ENCODE measurements around the gene ABHD17C.

Gene ABHD17C

DNA sequence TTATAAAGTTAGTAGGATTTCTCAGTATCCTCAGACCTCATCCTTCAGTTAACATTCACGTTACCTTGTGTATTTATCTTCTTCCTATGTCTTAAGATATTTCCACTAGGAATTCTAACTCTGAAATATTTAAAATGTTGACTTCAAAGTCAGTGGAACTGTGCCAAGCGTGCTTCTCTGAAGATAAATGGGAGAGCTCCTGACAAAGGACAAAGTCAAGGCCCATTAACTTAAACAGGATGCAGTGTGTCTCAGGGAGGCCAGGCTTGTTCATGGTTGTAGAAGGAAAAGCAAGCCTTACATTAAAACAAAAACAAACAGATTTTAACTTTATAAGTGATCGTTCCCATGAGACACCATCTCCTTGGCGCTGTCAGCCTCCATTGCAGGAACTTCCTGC is 41.5 kb downstream of the ABHD17C start:
- TF ChIP-seq, protein P1, sequence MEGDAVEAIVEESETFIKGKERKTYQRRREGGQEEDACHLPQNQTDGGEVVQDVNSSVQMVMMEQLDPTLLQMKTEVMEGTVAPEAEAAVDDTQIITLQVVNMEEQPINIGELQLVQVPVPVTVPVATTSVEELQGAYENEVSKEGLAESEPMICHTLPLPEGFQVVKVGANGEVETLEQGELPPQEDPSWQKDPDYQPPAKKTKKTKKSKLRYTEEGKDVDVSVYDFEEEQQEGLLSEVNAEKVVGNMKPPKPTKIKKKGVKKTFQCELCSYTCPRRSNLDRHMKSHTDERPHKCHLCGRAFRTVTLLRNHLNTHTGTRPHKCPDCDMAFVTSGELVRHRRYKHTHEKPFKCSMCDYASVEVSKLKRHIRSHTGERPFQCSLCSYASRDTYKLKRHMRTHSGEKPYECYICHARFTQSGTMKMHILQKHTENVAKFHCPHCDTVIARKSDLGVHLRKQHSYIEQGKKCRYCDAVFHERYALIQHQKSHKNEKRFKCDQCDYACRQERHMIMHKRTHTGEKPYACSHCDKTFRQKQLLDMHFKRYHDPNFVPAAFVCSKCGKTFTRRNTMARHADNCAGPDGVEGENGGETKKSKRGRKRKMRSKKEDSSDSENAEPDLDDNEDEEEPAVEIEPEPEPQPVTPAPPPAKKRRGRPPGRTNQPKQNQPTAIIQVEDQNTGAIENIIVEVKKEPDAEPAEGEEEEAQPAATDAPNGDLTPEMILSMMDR (IDR thresholded peaks at IDR 0.05; ENCODE audit: control insufficient read depth, extremely low read depth, insufficient read depth) = no peak
- DNase-seq (ENCODE audit: low read depth) = peak; percentile 35
- no peak overlapping the region for H3K4me3 ChIP-seq (ENCODE audit: low read depth, low read length)

DNA sequence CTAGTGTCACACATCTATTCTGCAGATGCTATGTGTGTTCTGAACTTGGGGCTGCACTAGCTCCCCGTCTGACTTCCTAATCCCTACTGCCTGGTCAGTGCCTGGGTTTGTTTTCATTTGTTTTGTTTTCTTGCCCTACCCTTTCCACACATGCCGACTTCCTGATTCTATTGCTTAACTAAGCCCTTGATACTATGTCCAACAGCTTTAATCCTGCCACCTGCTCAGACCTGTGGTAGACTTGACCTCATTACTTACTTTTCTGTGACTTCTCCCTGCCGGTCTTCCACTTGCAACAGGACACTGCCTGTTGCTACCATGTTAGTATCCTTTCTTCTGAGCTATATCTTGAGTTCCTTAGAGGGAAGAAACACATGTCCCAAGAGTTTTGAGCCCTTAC is 44.8 kb downstream of the ABHD17C start:
- H3K4me3 ChIP-seq (ENCODE audit: low read depth, low read length) = no peak overlapping the region
- no peak for DNase-seq (ENCODE audit: low read depth)

DNA sequence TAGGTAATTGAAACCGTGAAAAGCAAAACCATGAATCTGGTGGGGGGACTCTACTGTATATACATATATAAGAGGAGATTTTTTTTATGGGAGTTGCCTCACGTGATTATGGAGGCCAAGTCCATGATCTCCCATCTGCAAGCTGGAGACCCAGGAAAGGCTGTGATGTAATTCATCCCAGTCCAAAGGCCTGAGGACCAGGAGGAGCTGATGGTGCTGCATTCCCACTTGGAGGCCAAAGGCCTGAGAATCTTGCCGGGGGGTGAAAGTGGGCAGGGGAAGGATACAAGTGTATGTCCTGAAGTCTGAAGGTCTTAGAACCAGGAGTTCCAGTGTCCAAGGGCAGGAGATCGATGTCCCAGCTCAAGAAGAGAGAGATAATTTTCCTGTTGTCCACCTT is 47.0 kb downstream of the ABHD17C start:
- DNase-seq (ENCODE audit: low read depth) = no peak
- H3K4me3 ChIP-seq (ENCODE audit: low read depth, low read length) = no peak overlapping the region
- TF ChIP-seq, protein P1 (IDR thresholded peaks at IDR 0.05; ENCODE audit: control insufficient read depth, extremely low read depth, insufficient read depth) = no peak

More for the DNA sequence above, 44.8 kb downstream of the ABHD17C start:
- TF ChIP-seq, protein P1 (IDR thresholded peaks at IDR 0.05; ENCODE audit: control insufficient read depth, extremely low read depth, insufficient read depth) = no peak

DNA sequence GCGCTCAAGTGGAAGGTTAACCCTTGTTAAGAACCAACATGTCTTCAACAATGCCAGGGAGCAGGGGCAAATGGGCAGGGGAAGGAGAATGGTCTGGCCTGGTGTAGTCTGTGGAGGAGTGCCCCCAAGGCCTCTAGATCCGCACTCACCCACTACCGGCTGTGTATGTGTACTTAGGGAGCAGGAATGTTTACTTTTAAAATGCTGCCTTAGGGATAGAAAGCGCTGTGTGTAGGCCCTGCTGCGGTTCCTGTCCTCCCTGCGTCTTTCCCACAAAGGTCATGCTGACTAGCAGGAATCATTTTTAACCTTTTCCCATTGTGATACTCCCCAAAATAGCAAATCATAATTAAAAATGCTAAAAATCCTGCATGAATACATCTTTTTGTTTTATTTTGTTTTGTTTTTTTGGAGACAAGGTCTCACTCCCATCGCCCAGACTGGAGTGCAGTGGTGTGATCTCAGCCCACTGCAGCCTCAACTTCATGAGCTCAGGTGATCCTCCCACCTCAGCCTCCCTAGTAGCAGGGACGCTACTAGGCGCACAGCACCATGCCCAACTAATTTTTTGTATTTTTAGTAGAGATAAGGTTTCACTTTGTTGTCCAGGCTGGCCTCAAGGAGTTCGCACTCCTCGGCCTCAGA is 48.2 kb downstream of the ABHD17C start:
- DNase-seq (ENCODE audit: low read depth) = peak; percentile 25
- H3K4me3 ChIP-seq (ENCODE audit: low read depth, low read length) = no peak overlapping the region
- TF ChIP-seq, protein P1 (IDR thresholded peaks at IDR 0.05; ENCODE audit: control insufficient read depth, extremely low read depth, insufficient read depth) = no peak

DNA sequence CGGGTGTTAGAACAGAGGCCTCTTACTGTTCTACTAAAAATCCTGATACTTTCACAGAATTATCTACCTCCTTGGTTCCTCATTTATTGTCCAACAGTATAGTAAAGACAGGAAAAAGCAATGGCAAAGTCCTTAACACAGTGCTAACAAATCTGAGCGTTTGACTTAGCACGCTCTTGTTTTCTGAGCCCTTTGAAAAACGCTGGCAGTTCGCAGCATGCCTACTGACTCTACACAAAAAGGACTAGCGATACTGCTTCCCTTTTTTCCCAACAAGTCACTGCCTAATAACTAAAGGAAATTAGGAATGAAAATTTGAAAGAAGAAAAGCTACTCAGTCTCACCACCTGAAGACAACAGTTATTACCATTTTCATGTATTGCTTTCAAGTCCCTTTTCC is 49.3 kb downstream of the ABHD17C start:
- no peak overlapping the region for H3K4me3 ChIP-seq (ENCODE audit: low read depth, low read length)
- TF ChIP-seq, protein P1 (IDR thresholded peaks at IDR 0.05; ENCODE audit: control insufficient read depth, extremely low read depth, insufficient read depth) = no peak
- no peak for DNase-seq (ENCODE audit: low read depth)

DNA sequence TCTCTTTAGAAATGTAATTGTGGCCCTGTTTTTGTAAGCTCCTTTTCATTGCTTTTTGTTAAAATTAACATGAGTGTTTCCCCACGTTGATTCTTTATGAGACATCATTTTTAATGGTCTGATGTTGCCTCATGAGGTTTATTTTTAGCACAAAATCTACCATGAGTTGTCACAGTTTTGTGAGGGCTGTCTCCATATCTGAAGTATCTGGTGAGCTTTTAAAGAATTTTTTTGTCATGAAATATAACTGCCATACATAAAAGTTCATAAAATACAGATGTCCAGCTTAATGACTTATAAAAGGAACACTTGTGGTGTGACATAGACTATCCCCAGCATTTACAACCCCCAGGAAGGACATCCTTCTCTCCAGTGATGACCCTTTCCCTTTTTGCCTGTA is 49.7 kb downstream of the ABHD17C start:
- DNase-seq (ENCODE audit: low read depth) = no peak
- H3K4me3 ChIP-seq (ENCODE audit: low read depth, low read length) = no peak overlapping the region
- TF ChIP-seq, protein P1 (IDR thresholded peaks at IDR 0.05; ENCODE audit: control insufficient read depth, extremely low read depth, insufficient read depth) = no peak

DNA sequence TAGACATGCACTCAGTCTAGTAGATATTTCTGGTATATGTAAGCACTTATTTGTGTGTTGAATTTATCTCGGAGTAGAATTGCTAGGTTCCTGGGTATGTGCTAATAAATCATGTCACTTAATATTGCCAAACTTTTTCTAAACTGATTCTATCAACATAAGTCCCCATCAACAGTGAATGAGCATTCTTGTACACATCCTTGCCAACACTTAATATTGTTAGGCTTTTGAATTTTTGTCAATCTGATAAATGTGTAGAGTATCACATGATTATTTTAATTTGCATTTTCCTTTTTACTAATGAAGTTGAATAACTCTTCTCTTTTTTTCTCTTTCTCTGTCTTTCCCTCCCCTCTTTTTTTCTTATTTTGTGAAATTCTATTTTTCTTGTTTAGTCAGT is 50.8 kb downstream of the ABHD17C start:
- no peak for DNase-seq (ENCODE audit: low read depth)
- TF ChIP-seq, protein P1 (IDR thresholded peaks at IDR 0.05; ENCODE audit: control insufficient read depth, extremely low read depth, insufficient read depth) = no peak
- no peak overlapping the region for H3K4me3 ChIP-seq (ENCODE audit: low read depth, low read length)

Data from LNCaP clone FGC (cell line).